Thoracic aorta (tissue), 2 donors: ENCODE results near the gene DCLK2. TPM values are rescaled to one million over a fixed set of nuclear protein-coding genes. Genes with fewer than 3 reads are reported as not detected.

Experiments used
- ATAC-seq: fragments of 150-250 bp; one replicate; pipeline ENCODE4 v1.8.0; 2017; ENCODE audit warnings: low read depth; ENCODE audit not compliant: insufficient number of reproducible peaks, low FRiP score
- DNase-seq: peaks from one replicate; pipeline ENCODE4 v3.0.0-alpha.2; 2020; ENCODE audit warnings: low spot score
- H3K27ac ChIP-seq, 2 donors: fragments of 200-600 bp; sonication (generic); 1 replicate in 1 of 2; 2 replicates in 1 of 2; pipeline ENCODE4 v1.5.1; 2016; ENCODE audit warnings: mild to moderate bottlenecking in 2 of 2, moderate library complexity in 2 of 2
- H3K27me3 ChIP-seq: fragments of 200-600 bp; sonication (generic); replicated peaks from 2 replicates; pipeline ENCODE4 v1.6.0; 2016; ENCODE audit warnings: mild to moderate bottlenecking; ENCODE audit not compliant: insufficient read depth
- H3K36me3 ChIP-seq: fragments of 200-600 bp; sonication (generic); one replicate; pipeline ENCODE4 v1.5.1; 2016
- H3K4me1 ChIP-seq, 2 donors: fragments of 200-600 bp; sonication (generic); 1 replicate in 1 of 2; 2 replicates in 1 of 2; pipeline versions ENCODE4 v1.5.1 to v1.6.0; 2016; ENCODE audit warnings: low read depth in 2 of 2, mild to moderate bottlenecking in 1 of 2; ENCODE audit not compliant: control insufficient read depth in 1 of 2
- H3K4me3 ChIP-seq: fragments of 200-600 bp; sonication (generic); 2 replicates; pipeline ENCODE4 v1.5.1; 2016; ENCODE audit warnings: mild to moderate bottlenecking
- H3K9me3 ChIP-seq: fragments of 200-600 bp; sonication (generic); 2 replicates; pipeline ENCODE4 v1.5.1; 2016
- total RNA-seq, 2 donors: library from RNA; depleted of rRNA; stranded (reverse); fragments of >200 nt; gene quantifications; one replicate each; pipeline versions ENCODE4 v1.1.0 to v1.2.3, GENCODE V29; 2016
- TF ChIP-seq, protein P1 (sequence below): fragments of 200-600 bp; sonication (generic); IDR thresholded peaks from one replicate; pipeline ENCODE4 v1.5.1; 2019; ENCODE audit warnings: antibody characterized with exemption

DCLK2 gene
- total RNA-seq, 2 donors from 2014 or later: 18.3 to 32.2 TPM

- TF ChIP-seq, protein P1, sequence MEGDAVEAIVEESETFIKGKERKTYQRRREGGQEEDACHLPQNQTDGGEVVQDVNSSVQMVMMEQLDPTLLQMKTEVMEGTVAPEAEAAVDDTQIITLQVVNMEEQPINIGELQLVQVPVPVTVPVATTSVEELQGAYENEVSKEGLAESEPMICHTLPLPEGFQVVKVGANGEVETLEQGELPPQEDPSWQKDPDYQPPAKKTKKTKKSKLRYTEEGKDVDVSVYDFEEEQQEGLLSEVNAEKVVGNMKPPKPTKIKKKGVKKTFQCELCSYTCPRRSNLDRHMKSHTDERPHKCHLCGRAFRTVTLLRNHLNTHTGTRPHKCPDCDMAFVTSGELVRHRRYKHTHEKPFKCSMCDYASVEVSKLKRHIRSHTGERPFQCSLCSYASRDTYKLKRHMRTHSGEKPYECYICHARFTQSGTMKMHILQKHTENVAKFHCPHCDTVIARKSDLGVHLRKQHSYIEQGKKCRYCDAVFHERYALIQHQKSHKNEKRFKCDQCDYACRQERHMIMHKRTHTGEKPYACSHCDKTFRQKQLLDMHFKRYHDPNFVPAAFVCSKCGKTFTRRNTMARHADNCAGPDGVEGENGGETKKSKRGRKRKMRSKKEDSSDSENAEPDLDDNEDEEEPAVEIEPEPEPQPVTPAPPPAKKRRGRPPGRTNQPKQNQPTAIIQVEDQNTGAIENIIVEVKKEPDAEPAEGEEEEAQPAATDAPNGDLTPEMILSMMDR: no peak
- Histone ChIP-seq H3K27ac (no peak overlapping the region), H3K9me3 (no peaks in the 10 kb centered on the region), H3K27me3 (no peaks in the 10 kb centered on the region), H3K4me1 (peaks cover 11 to 24% of the 10 kb centered on the region in 2 donors), H3K4me3 (no peak overlapping the region), H3K36me3 (no peaks in the 10 kb centered on the region)
- DNase-seq: no peak
- ATAC-seq: no peak
Observed at GRCh38 chr4:150152766-150153165, 74.5 kb downstream of the DCLK2 start.

GRCh38 chr4:150155391-150155790, 77.1 kb downstream of the DCLK2 start:
- DNase-seq (no peak), ATAC-seq (no peak)
- TF ChIP-seq, protein P1: no peak
- H3K27me3 ChIP-seq: no peaks in the 10 kb centered on the region
- H3K4me1 ChIP-seq: peaks cover 7 to 13% of the 10 kb centered on the region in 2 donors
- H3K27ac ChIP-seq: no peak overlapping the region
- no peaks in the 10 kb centered on the region for H3K9me3 ChIP-seq
- H3K4me3 ChIP-seq: no peak overlapping the region
- H3K36me3 ChIP-seq: no peaks in the 10 kb centered on the region

GRCh38 chr4:150156543-150156942, 78.3 kb downstream of the DCLK2 start:
- Histone ChIP-seq H3K36me3 (no peaks in the 10 kb centered on the region), H3K4me3 (no peak overlapping the region), H3K27ac (no peak overlapping the region), H3K27me3 (no peaks in the 10 kb centered on the region), H3K4me1 (peaks cover 0 to 2% of the 10 kb centered on the region in 2 donors), H3K9me3 (no peaks in the 10 kb centered on the region)
- TF ChIP-seq, protein P1: no peak
- ATAC-seq: no peak
- DNase-seq: no peak

- Histone ChIP-seq H3K36me3 (no peaks in the 10 kb centered on the region), H3K4me1 (no peaks in the 10 kb centered on the region), H3K4me3 (no peak overlapping the region), H3K9me3 (no peaks in the 10 kb centered on the region), H3K27ac (no peak overlapping the region), H3K27me3 (no peaks in the 10 kb centered on the region)
- no peak for ATAC-seq
- TF ChIP-seq, protein P1: no peak
- DNase-seq: no peak
Observed at GRCh38 chr4:150158041-150158440, 79.8 kb downstream of the DCLK2 start.

DNA sequence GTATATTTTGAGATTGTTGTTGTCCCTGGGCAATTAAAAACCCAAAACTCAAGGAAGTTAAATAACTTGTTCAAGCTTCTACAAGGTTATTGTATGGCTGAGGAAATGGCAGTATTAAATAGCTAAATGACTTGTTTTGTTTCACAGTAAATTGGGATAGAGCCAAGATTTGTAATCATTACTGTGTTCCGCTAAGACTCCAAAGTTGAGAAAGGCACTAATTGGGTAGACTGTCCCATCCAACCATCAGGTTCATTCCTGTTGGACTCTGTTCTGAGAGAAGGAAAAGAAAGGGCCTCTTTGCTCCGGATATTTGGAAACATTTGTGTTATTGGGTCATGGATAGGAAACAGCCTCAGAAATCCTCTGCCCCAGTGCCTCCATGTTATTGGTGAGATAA, 82.2 kb downstream of the DCLK2 start:
- DNase-seq (no peak), ATAC-seq (no peak)
- Histone ChIP-seq H3K4me1 (no peaks in the 10 kb centered on the region), H3K27me3 (no peaks in the 10 kb centered on the region), H3K27ac (no peak overlapping the region), H3K36me3 (no peaks in the 10 kb centered on the region), H3K4me3 (no peak overlapping the region), H3K9me3 (no peaks in the 10 kb centered on the region)
- TF ChIP-seq, protein P1: no peak
